ENCODE measurements around the gene HJURP.

The HJURP gene

DNA sequence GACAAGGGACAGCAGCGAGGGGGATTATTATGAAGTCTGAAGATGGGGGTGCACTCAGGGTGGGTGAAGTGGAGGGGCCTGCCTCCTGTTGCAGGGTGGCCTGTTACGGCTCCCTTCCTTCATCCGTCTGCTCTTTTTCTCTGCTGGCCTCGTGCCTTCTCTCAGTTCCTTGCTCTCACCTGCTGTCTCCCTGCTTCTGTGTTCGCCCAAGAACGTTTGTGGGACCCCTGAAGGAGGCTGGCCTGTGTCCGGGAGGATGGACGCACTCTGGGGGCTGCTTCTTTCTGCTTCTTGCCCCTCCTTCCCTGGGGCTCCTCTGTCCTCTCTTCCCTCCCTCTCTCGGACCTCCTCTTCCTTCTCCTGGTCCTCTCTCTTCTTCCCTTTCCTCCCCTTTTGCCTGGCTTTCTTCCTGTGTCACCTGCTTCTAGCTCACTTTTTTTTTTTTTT, 62.4 kb downstream of the HJURP start:
- no peak for DNase-seq

- no peak for DNase-seq
Observed at GRCh38 chr2:233791151-233791882, 63.0 kb downstream of the HJURP start.

- no peak for DNase-seq
Observed at GRCh38 chr2:233789554-233789953, 64.8 kb downstream of the HJURP start.
